Stimulated activated naive B cell treated with anti-CD40 and anti-IgM and Interleukin-4, amounts not matched to agents 10 μg/mL and 1 μg/mL and 100 μg/mL, for 72 hours (primary cell): ENCODE results near the gene COA6.
"Not testable (repeated sequence)": the region's sequence is repeated elsewhere in the genome, so short reads cannot be mapped to it uniquely, and the experiment has no call there.

Experiments
- ATAC-seq, 2 donors: fragments of 150-1000 bp; cut with Tn5 transposase; replicated peaks; 2 replicates each; pipeline ENCODE4 v1.10.0; 2021; ENCODE audit warnings: moderate library complexity in 1 of 2
- DNase-seq: peaks from one replicate; pipeline ENCODE4 v3.0.0; 2021
- H3K27ac Mint-ChIP-seq: one replicate; pipeline ENCODE4 v1.8.0; 2022; ENCODE audit warnings: mild to moderate bottlenecking, mixed read lengths
- H3K27me3 Mint-ChIP-seq, 2 donors: one replicate each; pipeline ENCODE4 v1.8.0; 2022; ENCODE audit warnings: mixed read lengths in 2 of 2
- H3K36me3 Mint-ChIP-seq, 2 donors: one replicate each; pipeline ENCODE4 v1.8.0; 2022; ENCODE audit warnings: mixed read lengths in 2 of 2, mild to moderate bottlenecking in 1 of 2
- H3K4me1 Mint-ChIP-seq, 2 donors: one replicate each; pipeline ENCODE4 v1.8.0; 2022; ENCODE audit warnings: mixed read lengths in 2 of 2, mild to moderate bottlenecking in 1 of 2
- H3K4me3 Mint-ChIP-seq, 2 donors: one replicate each; pipeline ENCODE4 v1.8.0; 2022; ENCODE audit warnings: mild to moderate bottlenecking in 2 of 2, mixed read lengths in 2 of 2, moderate library complexity in 1 of 2
- H3K9me3 Mint-ChIP-seq, 2 donors: one replicate each; pipeline ENCODE4 v1.8.0; 2022; ENCODE audit warnings: mixed read lengths in 2 of 2, mild to moderate bottlenecking in 1 of 2

The COA6 gene

DNA sequence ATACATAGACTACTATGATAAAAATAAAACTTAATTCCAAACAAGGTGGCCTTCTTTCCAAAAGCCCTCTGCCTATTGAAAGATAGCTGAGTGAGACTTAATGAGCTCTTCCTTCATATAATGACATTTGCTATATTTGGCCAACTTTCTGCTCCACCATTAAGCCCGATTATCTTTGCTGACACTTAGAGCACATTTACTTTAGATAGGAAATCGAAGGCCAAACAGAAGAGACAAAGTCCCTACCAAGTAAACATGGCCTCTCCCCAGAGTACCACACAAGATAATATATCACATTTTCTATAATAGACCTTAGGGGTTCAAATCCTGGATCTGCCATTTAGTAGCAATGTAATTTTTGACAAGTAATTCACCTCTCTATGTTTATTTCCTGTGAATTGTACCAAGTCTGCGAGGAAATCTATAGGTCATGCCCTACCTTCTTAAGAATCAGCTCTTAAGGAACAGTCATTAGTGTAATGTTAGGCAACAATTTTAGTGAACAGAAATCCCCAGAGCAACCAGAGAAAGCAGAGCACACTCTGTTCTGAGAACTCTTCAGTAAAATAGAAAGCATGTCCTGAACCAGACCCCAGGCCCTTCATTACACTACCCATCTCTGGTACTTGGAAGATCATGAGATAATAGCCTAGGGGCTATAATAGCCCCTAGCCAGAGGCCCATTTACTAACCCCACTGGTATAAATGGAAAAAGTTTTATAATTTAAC lies 17.3 kb upstream of the COA6 start:
- Mint-ChIP-seq H3K36me3 (peaks cover 0 to 4% of the 10 kb centered on the region in 2 donors), H3K9me3 (no peaks in the 10 kb centered on the region), H3K4me3 (peak overlapping the region in 1 of 2 donors; percentile 19), H3K4me1 (peaks cover 0 to 2% of the 10 kb centered on the region in 2 donors), H3K27ac (peak overlapping the region; percentile 7), H3K27me3 (peaks cover 11 to 16% of the 10 kb centered on the region in 2 donors)
- DNase-seq = no peak
- peak; percentile 25 to 42 for ATAC-seq

DNA sequence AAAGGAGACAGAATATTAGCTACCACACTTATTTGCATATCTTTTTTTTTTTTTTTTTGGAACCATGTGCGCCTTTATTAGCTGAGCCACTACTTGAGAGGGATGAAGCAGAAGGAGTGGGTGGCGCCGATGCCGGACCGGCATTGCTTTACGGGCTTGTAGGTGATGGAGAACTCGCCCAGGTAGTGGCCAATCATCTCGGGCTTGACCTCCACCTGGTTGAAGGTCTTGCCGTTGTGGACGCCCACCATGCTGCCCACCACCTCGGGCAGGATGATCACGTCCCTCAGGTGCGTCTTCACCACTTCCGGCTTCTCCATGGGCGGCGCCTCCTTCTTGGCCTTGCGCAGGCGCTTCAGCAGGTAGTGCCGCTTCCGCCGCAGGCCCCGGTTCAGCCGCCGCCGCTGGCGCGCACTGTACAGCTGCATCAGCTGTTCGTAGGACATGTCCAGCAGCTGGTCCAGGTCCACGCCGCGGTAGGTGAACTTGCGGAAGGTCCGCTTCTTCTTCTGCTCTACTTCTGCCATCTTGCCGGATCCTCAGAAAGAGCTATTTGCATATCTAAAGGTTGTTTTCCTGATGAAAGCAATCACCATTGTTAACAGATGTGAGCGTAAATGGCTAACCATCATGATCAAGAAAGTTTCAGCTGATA lies 16.5 kb upstream of the COA6 start:
- H3K27me3 Mint-ChIP-seq = peaks cover 11 to 13% of the 10 kb centered on the region in 2 donors
- DNase-seq (peak; percentile 35), ATAC-seq (peak; percentile 65 to 82)
- H3K27ac Mint-ChIP-seq = peak overlapping the region; percentile 62
- H3K4me1 Mint-ChIP-seq, H3K9me3 Mint-ChIP-seq, H3K36me3 Mint-ChIP-seq: not testable (repeated sequence)
- peak overlapping the region; percentile 80 to 84 for H3K4me3 Mint-ChIP-seq

DNA sequence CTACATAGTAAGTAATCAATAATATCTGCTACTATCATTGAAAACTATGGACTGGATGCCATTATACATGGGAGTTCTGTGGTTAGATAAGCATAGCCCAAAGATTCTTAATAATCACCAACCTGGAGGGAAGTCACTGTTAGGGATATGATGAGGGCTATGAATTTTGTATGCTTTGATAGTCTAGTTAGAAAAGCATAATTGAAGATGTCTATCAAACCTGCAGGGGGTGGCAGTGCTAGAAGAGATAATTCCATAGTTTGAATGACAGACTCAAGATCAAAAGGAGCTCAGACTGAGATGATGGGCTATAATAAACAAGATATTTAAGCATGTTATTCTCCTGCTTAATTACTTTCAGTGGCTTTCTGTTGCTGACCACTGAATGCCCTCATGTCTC lies 15.4 kb upstream of the COA6 start:
- H3K27ac Mint-ChIP-seq = no peak overlapping the region
- no peak for DNase-seq
- H3K4me1 Mint-ChIP-seq = peaks cover 0 to 2% of the 10 kb centered on the region in 2 donors
- H3K9me3 Mint-ChIP-seq = no peaks in the 10 kb centered on the region
- no peak for ATAC-seq
- H3K27me3 Mint-ChIP-seq = peaks cover 7 to 11% of the 10 kb centered on the region in 2 donors
- peaks cover 0 to 7% of the 10 kb centered on the region in 2 donors for H3K36me3 Mint-ChIP-seq
- no peak overlapping the region for H3K4me3 Mint-ChIP-seq

DNA sequence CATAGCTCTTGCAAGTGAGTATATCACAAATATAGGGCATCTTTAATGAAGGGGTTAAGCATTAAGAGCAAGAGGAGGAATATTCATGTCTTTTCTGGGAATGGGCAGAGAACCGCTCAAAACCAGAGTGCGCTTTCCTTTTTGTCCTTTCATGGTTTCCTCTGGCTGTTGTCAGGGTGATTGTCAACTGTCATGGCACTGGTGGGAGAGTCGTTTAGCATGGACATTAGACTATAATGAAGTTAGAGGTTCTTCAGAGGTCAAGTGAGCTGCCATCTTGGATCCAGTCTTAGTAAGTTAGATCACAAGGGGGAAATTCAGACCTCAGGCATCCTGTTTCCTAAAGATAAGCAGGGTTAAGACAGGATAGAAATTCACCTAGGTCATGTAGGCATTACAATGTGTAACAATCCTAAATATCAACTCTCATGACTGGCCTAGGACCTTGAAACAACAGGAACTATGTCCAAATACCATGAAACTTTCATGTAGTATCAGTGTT lies 12.1 kb upstream of the COA6 start:
- Mint-ChIP-seq H3K27me3 (peaks cover 0 to 14% of the 10 kb centered on the region in 2 donors), H3K36me3 (peaks cover 0 to 7% of the 10 kb centered on the region in 2 donors), H3K27ac (no peak overlapping the region), H3K4me3 (no peak overlapping the region), H3K9me3 (no peaks in the 10 kb centered on the region), H3K4me1 (peaks cover 0 to 2% of the 10 kb centered on the region in 2 donors)
- DNase-seq (no peak), ATAC-seq (no peak)

DNA sequence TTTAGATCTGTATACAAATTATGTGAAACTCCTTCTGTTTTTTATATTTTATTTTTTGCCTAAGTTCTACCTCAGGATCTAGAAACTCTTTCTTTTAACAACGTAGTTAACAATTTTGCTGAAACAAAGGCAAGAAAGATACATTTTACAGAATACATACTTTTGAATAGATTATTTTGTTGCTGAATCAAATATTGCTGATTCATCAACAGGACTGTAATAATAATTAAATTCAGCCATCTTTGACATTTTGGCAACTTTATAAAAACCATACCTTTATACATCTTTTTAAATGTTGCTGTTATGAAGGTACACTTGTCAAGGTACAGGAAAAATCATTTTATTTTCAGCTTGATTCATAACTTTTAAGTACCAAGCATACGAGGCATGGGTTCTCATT lies 10.7 kb upstream of the COA6 start:
- Mint-ChIP-seq H3K9me3 (no peaks in the 10 kb centered on the region), H3K4me1 (peaks cover 0 to 2% of the 10 kb centered on the region in 2 donors), H3K27ac (no peak overlapping the region), H3K36me3 (peaks cover 0 to 7% of the 10 kb centered on the region in 2 donors), H3K27me3 (peaks cover 0 to 14% of the 10 kb centered on the region in 2 donors), H3K4me3 (no peak overlapping the region)
- DNase-seq (no peak), ATAC-seq (no peak)

DNA sequence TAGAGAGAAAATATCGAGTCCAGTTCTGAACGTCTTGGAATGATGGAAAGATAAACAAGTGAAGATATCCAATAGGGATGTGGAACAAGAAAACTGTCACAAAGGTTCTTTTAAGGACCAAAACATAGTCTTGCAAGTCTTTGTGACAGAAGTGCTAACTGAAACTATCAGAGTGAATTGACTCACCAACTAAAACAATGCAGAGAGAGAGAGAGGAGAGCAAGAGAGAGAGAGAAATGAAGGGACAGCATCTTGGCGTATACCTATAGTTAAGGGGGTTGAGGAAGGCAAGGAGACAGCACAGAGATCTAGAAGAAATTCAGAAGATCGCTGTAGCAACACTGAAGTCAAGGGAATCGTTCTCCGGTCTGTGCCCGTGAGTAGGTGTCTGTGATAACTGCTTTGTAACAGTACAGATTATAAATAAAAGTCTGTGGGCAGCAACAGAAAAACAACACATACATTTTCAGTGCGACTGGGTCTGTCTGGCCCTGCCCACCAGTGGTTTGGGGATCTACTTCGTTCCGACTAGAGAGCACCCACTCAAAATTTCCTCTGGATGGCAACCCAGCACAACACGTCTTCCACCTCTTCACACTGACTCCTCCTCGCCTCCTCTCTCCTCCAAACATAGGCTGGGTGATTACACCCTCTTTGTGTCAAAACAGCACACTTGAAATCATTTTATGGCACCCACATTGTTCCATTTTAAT lies 4.8 kb upstream of the COA6 start:
- Mint-ChIP-seq H3K9me3 (no peaks in the 10 kb centered on the region), H3K4me1 (peaks cover 0 to 5% of the 10 kb centered on the region in 2 donors), H3K4me3 (no peak overlapping the region), H3K27me3 (peaks cover 0 to 7% of the 10 kb centered on the region in 2 donors), H3K36me3 (peaks cover 0 to 2% of the 10 kb centered on the region in 2 donors), H3K27ac (no peak overlapping the region)
- ATAC-seq (no peak), DNase-seq (no peak)

DNA sequence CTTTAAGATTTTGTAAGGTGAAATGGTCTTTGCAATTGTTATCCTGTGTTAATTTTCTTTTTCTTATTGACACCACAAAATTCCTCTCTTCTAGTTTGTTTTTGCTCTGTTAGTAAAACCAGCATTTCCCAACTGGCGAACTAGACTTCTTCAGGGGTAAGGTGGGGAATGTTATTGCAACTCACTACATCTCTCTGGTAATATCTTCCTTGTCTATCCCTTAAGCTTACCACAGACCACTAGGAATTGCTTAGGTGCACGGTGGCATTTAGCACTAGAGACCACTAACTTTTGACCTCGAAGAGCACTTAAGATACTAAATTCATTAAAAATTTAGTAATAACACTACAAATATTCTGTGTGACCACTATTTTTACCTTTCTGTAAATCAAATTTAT lies 4.2 kb upstream of the COA6 start:
- DNase-seq (no peak), ATAC-seq (no peak)
- H3K27me3 Mint-ChIP-seq = peaks cover 0 to 7% of the 10 kb centered on the region in 2 donors
- H3K4me1 Mint-ChIP-seq = peaks cover 0 to 6% of the 10 kb centered on the region in 2 donors
- H3K9me3 Mint-ChIP-seq = no peaks in the 10 kb centered on the region
- H3K4me3 Mint-ChIP-seq = no peak overlapping the region
- peaks cover 0 to 2% of the 10 kb centered on the region in 2 donors for H3K36me3 Mint-ChIP-seq
- no peak overlapping the region for H3K27ac Mint-ChIP-seq

DNA sequence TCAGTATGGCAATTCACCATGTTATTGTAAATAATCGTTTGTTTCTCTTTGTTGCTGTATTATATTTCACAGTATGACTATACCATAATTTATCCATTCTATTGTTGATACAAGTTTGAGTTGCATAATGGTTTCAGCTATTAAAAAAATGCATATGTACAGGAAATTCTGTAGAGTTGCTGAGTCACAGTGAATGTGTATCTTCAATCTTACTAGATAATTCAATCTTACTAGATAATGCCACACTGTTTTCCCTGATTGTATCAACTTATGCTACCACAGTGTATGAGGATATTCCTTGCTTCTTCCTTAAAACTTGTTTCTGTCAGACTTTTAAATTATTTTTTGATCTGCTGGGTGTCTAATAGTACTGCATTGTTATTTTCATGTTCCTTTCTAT lies 3.5 kb upstream of the COA6 start:
- Mint-ChIP-seq H3K9me3 (no peaks in the 10 kb centered on the region), H3K27me3 (peaks cover 0 to 7% of the 10 kb centered on the region in 2 donors), H3K27ac (no peak overlapping the region), H3K36me3 (peaks cover 0 to 2% of the 10 kb centered on the region in 2 donors), H3K4me1 (peaks cover 3 to 13% of the 10 kb centered on the region in 2 donors), H3K4me3 (no peak overlapping the region)
- ATAC-seq = no peak
- DNase-seq = no peak

DNA sequence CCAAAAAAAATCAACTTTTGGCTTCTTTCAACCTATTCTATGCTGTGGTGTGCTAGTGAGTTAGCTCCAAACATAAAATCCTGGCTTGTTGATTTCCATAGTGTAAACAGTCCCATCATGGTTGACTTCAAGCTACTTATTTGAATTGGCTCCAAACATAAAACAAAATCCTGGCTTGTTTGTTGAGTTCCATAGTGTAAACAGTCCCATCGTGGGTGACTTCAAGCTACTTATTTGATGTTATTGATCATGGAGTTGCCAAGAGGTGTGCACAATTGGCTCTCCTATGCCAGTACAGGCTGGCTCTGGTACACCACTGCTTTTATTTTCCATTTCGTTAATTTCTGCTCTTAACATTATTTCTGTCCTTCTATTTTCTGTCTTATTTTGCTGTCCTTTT lies 1.8 kb upstream of the COA6 start:
- ATAC-seq = no peak
- Mint-ChIP-seq H3K27ac (no peak overlapping the region), H3K4me1 (peaks cover 8 to 29% of the 10 kb centered on the region in 2 donors), H3K27me3 (no peaks in the 10 kb centered on the region), H3K36me3 (peaks cover 7 to 8% of the 10 kb centered on the region in 2 donors), H3K9me3 (no peaks in the 10 kb centered on the region), H3K4me3 (no peak overlapping the region)
- DNase-seq = no peak

DNA sequence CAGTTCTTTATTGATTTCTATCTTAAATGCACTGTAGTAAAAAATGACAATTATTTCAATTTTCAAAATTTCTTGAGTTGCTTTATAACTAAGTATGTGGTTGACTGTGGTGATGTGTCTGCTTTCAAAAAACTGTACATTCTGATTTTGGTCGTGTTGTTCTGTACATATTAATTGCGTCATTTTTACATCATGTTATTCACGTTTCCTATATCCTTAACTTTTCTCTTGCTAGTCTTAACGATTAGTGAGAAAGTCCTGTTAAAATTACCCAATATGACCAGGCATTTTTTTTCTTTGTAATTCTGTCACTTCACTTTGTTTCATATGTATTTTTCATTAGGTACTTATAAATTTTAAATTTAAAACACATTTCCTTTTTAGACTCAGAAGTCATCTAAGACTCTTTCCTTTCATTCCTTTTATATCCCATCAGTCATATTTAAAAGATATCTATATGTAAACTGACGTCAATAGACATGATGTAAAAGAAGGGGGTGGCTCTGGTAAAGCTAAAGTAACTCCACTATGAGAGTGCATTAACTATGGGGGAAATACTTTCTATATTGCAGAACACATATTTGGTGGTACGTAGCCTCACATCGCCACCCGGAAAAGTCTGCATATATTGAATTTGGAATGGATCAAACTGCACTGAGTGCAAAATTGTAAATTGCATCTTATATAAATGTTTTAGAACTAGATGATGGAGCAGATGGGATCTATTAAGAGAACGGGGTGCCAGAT lies 1.1 kb upstream of the COA6 start:
- peak overlapping the region; percentile 56 for H3K27ac Mint-ChIP-seq
- peaks cover 13 to 14% of the 10 kb centered on the region in 2 donors for H3K36me3 Mint-ChIP-seq
- DNase-seq = no peak
- H3K27me3 Mint-ChIP-seq = no peaks in the 10 kb centered on the region
- peak overlapping the region; percentile 95 to 99 for H3K4me3 Mint-ChIP-seq
- H3K9me3 Mint-ChIP-seq = no peaks in the 10 kb centered on the region
- ATAC-seq = no peak
- peaks cover 12 to 34% of the 10 kb centered on the region in 2 donors for H3K4me1 Mint-ChIP-seq

DNA sequence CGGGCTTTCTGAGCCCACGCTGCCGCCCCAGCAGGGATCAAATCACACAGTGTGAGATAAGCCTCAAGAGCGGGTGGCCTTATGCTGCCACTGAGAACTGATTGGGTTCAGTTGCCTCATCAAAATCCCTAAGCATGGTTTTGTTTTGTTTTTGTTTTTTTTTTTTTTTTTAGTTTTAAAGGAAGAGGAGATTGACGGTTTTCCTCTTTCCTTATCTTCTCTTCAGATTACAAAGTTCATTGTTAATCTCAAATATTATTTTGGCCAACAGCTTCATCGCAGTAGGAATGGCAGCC lies 651 bp downstream of the COA6 start:
- H3K4me1 Mint-ChIP-seq = peaks cover 16 to 50% of the 10 kb centered on the region in 2 donors
- H3K27ac Mint-ChIP-seq = peak overlapping the region; percentile 100
- peaks cover 0 to under 1% of the 10 kb centered on the region in 2 donors for H3K9me3 Mint-ChIP-seq
- H3K4me3 Mint-ChIP-seq = peak overlapping the region; percentile 95 to 99
- DNase-seq = no peak
- peak; percentile 29 to 32 for ATAC-seq
- peaks cover 29 to 30% of the 10 kb centered on the region in 2 donors for H3K36me3 Mint-ChIP-seq
- no peaks in the 10 kb centered on the region for H3K27me3 Mint-ChIP-seq

DNA sequence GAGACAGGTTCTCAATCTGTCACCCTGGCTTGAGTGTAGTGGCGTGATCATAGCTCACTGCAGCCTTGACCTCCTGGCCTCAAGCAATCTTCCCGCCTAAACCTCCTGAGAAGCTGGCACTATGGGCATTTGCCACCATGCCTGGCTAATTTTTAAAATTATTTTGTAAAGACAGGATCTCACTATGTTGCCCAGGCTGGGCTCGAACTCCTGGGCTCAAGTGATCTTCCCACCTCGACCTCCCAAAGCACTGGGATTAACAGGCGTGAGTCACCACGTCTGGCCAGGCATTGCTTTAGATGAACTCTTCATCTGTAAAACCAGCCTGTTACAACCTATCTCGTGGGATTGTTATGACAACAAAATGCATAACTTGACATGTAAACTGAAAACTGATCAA lies 2.4 kb downstream of the COA6 start:
- H3K27me3 Mint-ChIP-seq = no peaks in the 10 kb centered on the region
- DNase-seq (no peak), ATAC-seq (no peak)
- peaks cover 42% of the 10 kb centered on the region in 2 donors for H3K36me3 Mint-ChIP-seq
- peaks cover 6 to 7% of the 10 kb centered on the region in 2 donors for H3K9me3 Mint-ChIP-seq
- peaks cover 22 to 57% of the 10 kb centered on the region in 2 donors for H3K4me1 Mint-ChIP-seq
- no peak overlapping the region for H3K27ac Mint-ChIP-seq
- H3K4me3 Mint-ChIP-seq = no peak overlapping the region

DNA sequence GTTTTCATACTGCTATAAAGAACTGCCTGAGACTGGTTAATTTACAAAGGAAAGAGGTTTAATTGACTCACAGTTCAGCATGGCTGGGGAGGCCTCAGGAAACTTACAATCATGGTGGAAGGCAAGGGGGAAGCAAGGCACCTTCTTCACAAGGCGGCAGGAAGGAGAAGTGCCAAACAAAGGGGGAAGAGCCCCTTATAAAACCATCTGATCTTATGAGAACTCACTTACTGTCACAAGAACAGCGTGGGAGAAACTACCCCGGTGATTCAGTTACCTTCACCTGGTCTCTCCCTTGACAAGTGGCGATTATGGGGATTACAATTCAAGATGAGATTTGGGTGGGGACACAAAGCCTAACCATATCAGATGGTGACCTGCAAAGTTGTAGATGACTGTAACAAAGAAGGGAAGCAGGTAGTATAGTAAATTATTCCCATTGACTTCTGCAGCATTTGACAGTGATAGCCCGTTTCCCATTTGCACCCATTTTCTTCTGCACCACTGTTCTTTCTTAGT lies 6.4 kb downstream of the COA6 start:
- Mint-ChIP-seq H3K4me1 (peaks cover 25 to 45% of the 10 kb centered on the region in 2 donors), H3K36me3 (peaks cover 54 to 58% of the 10 kb centered on the region in 2 donors)
- not testable (repeated sequence) for H3K4me3 Mint-ChIP-seq, H3K27me3 Mint-ChIP-seq, H3K9me3 Mint-ChIP-seq, ATAC-seq, H3K27ac Mint-ChIP-seq, DNase-seq
